H9 (cell line): ENCODE data around the gene TERT. TPM values are rescaled to one million over a fixed set of nuclear protein-coding genes. Genes with fewer than 3 reads are reported as not detected.

ENCODE experiments used
- DNase-seq: peaks from one replicate; pipeline ENCODE4 v3.0.0-alpha.2; 2017
- H2AFZ ChIP-seq: one replicate; pipeline ENCODE4 v1.6.1; 2013; ENCODE audit warnings: mild to moderate bottlenecking, low read length, control low read depth, moderate library complexity
- H2AK5ac ChIP-seq: 2 replicates; pipeline ENCODE4 v1.6.1; 2013; ENCODE audit warnings: low read length, control low read depth, mixed read lengths; ENCODE audit not compliant: insufficient read length
- H2BK120ac ChIP-seq: one replicate; pipeline ENCODE4 v1.6.1; 2013; ENCODE audit warnings: low read depth, mild to moderate bottlenecking, low read length, control low read depth, inconsistent platforms; ENCODE audit not compliant: poor library complexity, severe bottlenecking
- H2BK12ac ChIP-seq: 2 replicates; pipeline ENCODE4 v1.6.1; 2013; ENCODE audit warnings: low read length, control low read depth, mixed read lengths, low read depth; ENCODE audit not compliant: insufficient read length
- H2BK15ac ChIP-seq: 2 replicates; pipeline ENCODE4 v1.6.1; 2013; ENCODE audit warnings: low read depth, low read length, control low read depth
- H2BK20ac ChIP-seq: one replicate; pipeline ENCODE4 v1.6.1; 2013; ENCODE audit warnings: low read depth, mild to moderate bottlenecking, low read length, control low read depth, inconsistent platforms; ENCODE audit not compliant: poor library complexity, severe bottlenecking
- H2BK5ac ChIP-seq: 2 replicates; pipeline ENCODE4 v1.6.1; 2013; ENCODE audit warnings: low read length, control low read depth, mixed read lengths; ENCODE audit not compliant: insufficient read length
- H3K14ac ChIP-seq: 2 replicates; pipeline ENCODE4 v1.6.1; 2013; ENCODE audit warnings: low read length, control low read depth; ENCODE audit not compliant: insufficient read depth
- H3K18ac ChIP-seq: 2 replicates; pipeline ENCODE4 v1.6.1; 2013; ENCODE audit warnings: low read depth, mild to moderate bottlenecking, mixed read lengths, low read length, control low read depth; ENCODE audit not compliant: insufficient read length
- H3K23ac ChIP-seq: 2 replicates; pipeline ENCODE4 v1.6.1; 2013; ENCODE audit warnings: low read length, control low read depth, mixed read lengths, low read depth; ENCODE audit not compliant: insufficient read length
- H3K23me2 ChIP-seq: 2 replicates; pipeline ENCODE4 v1.6.1; 2013; ENCODE audit warnings: low read depth, mild to moderate bottlenecking, mixed read lengths, low read length, control low read depth; ENCODE audit not compliant: insufficient read length, poor library complexity, severe bottlenecking
- H3K27ac ChIP-seq: 2 replicates; pipeline ENCODE4 v1.5.1; 2013; ENCODE audit warnings: low read length, control low read depth, mixed read lengths, low read depth; ENCODE audit not compliant: insufficient read length
- H3K27me3 ChIP-seq: 2 replicates; pipeline ENCODE4 v1.6.1; 2013; ENCODE audit warnings: low read length, control low read depth, inconsistent platforms; ENCODE audit not compliant: insufficient read depth
- H3K4ac ChIP-seq: 2 replicates; pipeline ENCODE4 v1.6.1; 2013; ENCODE audit warnings: low read depth, mild to moderate bottlenecking, control low read depth, inconsistent platforms, low read length, moderate library complexity
- H3K4me1 ChIP-seq: 2 replicates; pipeline ENCODE4 v1.6.1; 2013; ENCODE audit warnings: low read length, control low read depth, inconsistent platforms; ENCODE audit not compliant: insufficient read depth
- H3K4me2 ChIP-seq: 2 replicates; pipeline ENCODE4 v1.6.1; 2013; ENCODE audit warnings: low read length, control low read depth, mixed read lengths; ENCODE audit not compliant: insufficient read length, insufficient read depth
- H3K56ac ChIP-seq: 2 replicates; pipeline ENCODE4 v1.6.1; 2013; ENCODE audit warnings: low read depth, mild to moderate bottlenecking, mixed read lengths, low read length, control low read depth; ENCODE audit not compliant: insufficient read length
- H3K79me1 ChIP-seq: 2 replicates; pipeline ENCODE4 v1.6.1; 2013; ENCODE audit warnings: low read depth, mild to moderate bottlenecking, moderate library complexity, low read length, control low read depth, inconsistent platforms; ENCODE audit not compliant: insufficient read depth, poor library complexity, severe bottlenecking
- H3K79me2 ChIP-seq: 2 replicates; pipeline ENCODE4 v1.6.1; 2013; ENCODE audit warnings: low read length, control low read depth, inconsistent platforms; ENCODE audit not compliant: insufficient read depth
- H3K9ac ChIP-seq: 2 replicates; pipeline ENCODE4 v1.6.1; 2013; ENCODE audit warnings: low read length, control low read depth, mixed read lengths; ENCODE audit not compliant: insufficient read length; ENCODE audit errors: extremely low read depth
- H3K9me3 ChIP-seq: one replicate; pipeline ENCODE4 v1.6.1; 2013; ENCODE audit warnings: low read depth, low read length, inconsistent platforms; ENCODE audit not compliant: control insufficient read depth
- H3T11ph ChIP-seq: one replicate; pipeline ENCODE4 v1.6.1; 2013; ENCODE audit warnings: mild to moderate bottlenecking, low read length, control low read depth, inconsistent platforms
- H4K20me1 ChIP-seq: one replicate; pipeline ENCODE4 v1.6.1; 2013; ENCODE audit not compliant: control insufficient read depth, insufficient read length, insufficient read depth
- H4K5ac ChIP-seq: 2 replicates; pipeline ENCODE4 v1.6.1; 2013; ENCODE audit warnings: low read depth, mild to moderate bottlenecking, mixed read lengths, low read length, control low read depth; ENCODE audit not compliant: insufficient read length
- H4K8ac ChIP-seq: replicated peaks from 2 replicates; pipeline ENCODE4 v1.6.1; 2013; ENCODE audit warnings: low read length, control low read depth, mixed read lengths, low read depth; ENCODE audit not compliant: insufficient read length
- H4K91ac ChIP-seq: 2 replicates; pipeline ENCODE4 v1.6.1; 2013; ENCODE audit warnings: low read depth, mild to moderate bottlenecking, moderate library complexity, mixed read lengths, low read length, control low read depth; ENCODE audit not compliant: insufficient read length
- H3K27ac Mint-ChIP-seq, 3 experiments: 2 replicates in 2 of 3; 3 replicates in 1 of 3; pipeline ENCODE4 v1.8.0; 2020 to 2021; ENCODE audit warnings: mixed read lengths in 3 of 3, mild to moderate bottlenecking in 1 of 3, moderate library complexity in 1 of 3
- H3K27me3 Mint-ChIP-seq: 2 replicates; pipeline ENCODE4 v1.8.0; 2021; ENCODE audit warnings: low read depth, mild to moderate bottlenecking, moderate library complexity, mixed read lengths
- H3K36me3 Mint-ChIP-seq, 3 experiments: 2 replicates in 2 of 3; 3 replicates in 1 of 3; pipeline ENCODE4 v1.8.0; 2020 to 2021; ENCODE audit warnings: low read depth in 3 of 3, mixed read lengths in 3 of 3; ENCODE audit not compliant: insufficient read depth in 1 of 3
- H3K4me1 Mint-ChIP-seq, 2 experiments: 2 replicates each; pipeline ENCODE4 v1.8.0; 2020; ENCODE audit warnings: mixed read lengths in 2 of 2
- H3K4me3 Mint-ChIP-seq, 2 experiments: 2 replicates in 1 of 2; 3 replicates in 1 of 2; pipeline ENCODE4 v1.8.0; 2020 to 2021; ENCODE audit warnings: mild to moderate bottlenecking in 2 of 2, mixed read lengths in 2 of 2, moderate library complexity in 1 of 2
- H3K9me3 Mint-ChIP-seq, 2 experiments: 2 replicates in 1 of 2; 3 replicates in 1 of 2; pipeline ENCODE4 v1.8.0; 2020; ENCODE audit warnings: mild to moderate bottlenecking in 2 of 2, mixed read lengths in 2 of 2, moderate library complexity in 1 of 2
- CTCF ChIP-seq: fragments of 200-600 bp; sonication (generic); conservative IDR thresholded peaks from 3 replicates; pipeline ENCODE4 v1.8.0; 2021; ENCODE audit warnings: antibody characterized with exemption, mild to moderate bottlenecking
- WGBS: extraction: QIAGEN DNeasy Blood & Tissue Kit; methylation state at CpG from one replicate; pipeline ENCODE4 v1.1.7; 2013; ENCODE audit warnings: missing lambda C conversion rate, low lambda C conversion rate, mixed read lengths; ENCODE audit not compliant: insufficient read length; ENCODE audit errors: extremely low coverage; 5-methylcytosine and 5-hydroxymethylcytosine counted together
- total RNA-seq: library from RNA; stranded (reverse); gene quantifications from 2 replicates; pipeline ENCODE4 v1.2.1, GENCODE V29; 2021

TERT gene
- total RNA-seq, 1 experiment from 2014 or later, result 15.5 TPM

- no CpG with 5 or more reads among the region's 23 CpGs for WGBS
- Histone ChIP-seq H2BK5ac (no peak overlapping the region), H3K14ac (no peak overlapping the region), H3K27me3 (no peaks in the 10 kb centered on the region), H2BK20ac (no peak overlapping the region), H3K79me1 (no peaks in the 10 kb centered on the region), H2BK15ac (no peak overlapping the region), H4K20me1 (no peaks in the 10 kb centered on the region), H4K91ac (no peak overlapping the region), H3K23ac (no peak overlapping the region), H3K9ac (no peak overlapping the region), H3K27ac (no peak overlapping the region), H3K18ac (no peak overlapping the region), H2BK12ac (no peak overlapping the region), H3K4me2 (no peak overlapping the region), H3K4ac (no peak overlapping the region), H3K4me1 (no peaks in the 10 kb centered on the region), H3K23me2 (no peaks in the 10 kb centered on the region), H3K79me2 (no peaks in the 10 kb centered on the region), H2AK5ac (no peak overlapping the region), H2AFZ (no peak overlapping the region), H4K5ac (no peak overlapping the region), H4K8ac (no peak overlapping the region), H3K56ac (no peak overlapping the region), H3K9me3 (peaks cover 18% of the 10 kb centered on the region), H2BK120ac (no peak overlapping the region), H3T11ph (no peak overlapping the region)
- H3K9me3 Mint-ChIP-seq, result no peaks in the 10 kb centered on the region
- no peak overlapping the region for H3K27ac Mint-ChIP-seq
- peaks cover 3 to 4% of the 10 kb centered on the region in 2 experiments; a peak in 2 of 4 replicates for H3K4me1 Mint-ChIP-seq
- peaks cover 2 to 13% (median 3%) of the 10 kb centered on the region in 3 experiments; a peak in 5 of 7 replicates for H3K36me3 Mint-ChIP-seq
- no peaks in the 10 kb centered on the region for H3K27me3 Mint-ChIP-seq
- DNase-seq, result no peak
- no peak overlapping the region for H3K4me3 Mint-ChIP-seq
- no peak for TF ChIP-seq CTCF
Observed at GRCh38 chr5:1259806-1260480, 34.9 kb downstream of the TERT start.
